SIG-M5 (cell line): ENCODE measurements around the gene MALRD1.

Experiments
- DNase-seq: peaks from one replicate; lab custom pipeline; 2025; lab: John Stamatoyannopoulos, UW

Gene MALRD1

DNA sequence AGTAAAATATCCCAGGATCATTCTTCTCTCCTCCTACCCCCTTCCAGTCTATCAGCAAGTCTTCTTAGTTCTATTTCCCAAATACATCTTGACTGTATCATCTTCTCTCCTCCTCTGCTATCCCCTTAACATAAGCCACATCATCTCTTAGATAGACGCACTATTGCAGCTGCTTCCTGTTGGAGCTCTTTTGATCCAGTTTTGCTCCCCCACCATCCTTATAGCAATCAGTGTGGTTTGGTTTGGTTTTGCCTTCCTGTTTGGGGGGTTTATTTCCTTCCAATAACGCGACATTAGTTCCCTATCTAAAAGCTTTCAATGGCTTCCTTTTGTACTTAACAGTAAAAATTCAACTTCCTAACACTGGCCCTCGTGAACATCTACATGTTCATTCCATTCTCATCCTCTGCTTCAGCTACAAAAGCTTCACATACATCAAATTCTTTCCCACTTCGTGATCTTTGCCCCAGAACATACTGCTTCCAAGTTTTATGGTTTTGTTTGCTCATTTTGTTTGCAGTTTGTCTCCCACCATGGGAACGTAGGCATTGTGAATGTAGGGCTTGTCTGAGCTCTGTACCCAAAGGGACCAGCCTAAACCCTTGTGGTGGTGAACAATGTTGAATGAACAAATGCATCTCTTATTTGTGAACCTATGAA lies 734.0 kb downstream of the MALRD1 start:
- no peak for DNase-seq

DNA sequence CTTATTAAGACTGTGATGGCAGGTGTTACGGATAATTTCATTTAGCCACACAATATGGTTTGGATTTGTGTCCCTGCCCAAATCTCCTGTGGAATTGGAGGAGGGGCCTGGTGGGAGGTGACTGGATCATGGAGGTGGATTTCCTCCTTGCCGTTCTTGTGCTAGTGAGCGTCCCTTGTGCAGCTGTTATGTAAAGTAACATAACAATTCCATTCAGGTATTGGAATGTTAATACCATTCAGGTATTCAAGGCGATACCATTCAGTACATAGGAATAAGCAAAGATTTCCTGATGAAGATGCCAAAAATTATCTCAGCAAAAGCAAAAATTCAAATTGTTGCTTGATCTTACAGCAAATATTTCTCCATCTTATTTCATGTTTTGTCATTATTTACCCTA lies 735.1 kb downstream of the MALRD1 start:
- DNase-seq: no peak
